Liver (tissue), 3 donors: ENCODE data around the gene TMTC2.

Experiments used
- CTCF ChIP-seq: fragments of 150-350 bp; IDR thresholded peaks from 2 replicates; pipeline ENCODE4 v1.5.1; 2017; ENCODE audit warnings: improper control_type of control experiment, low read depth, low read length; ENCODE audit not compliant: missing input control
- FOXA1 ChIP-seq: IDR thresholded peaks from 2 replicates; pipeline ENCODE4 v1.6.1; 2016; ENCODE audit warnings: antibody characterized with exemption
- MAX ChIP-seq: IDR thresholded peaks from 2 replicates; pipeline ENCODE4 v1.6.1; 2016; ENCODE audit warnings: antibody characterized with exemption
- RAD21 ChIP-seq, 2 donors: IDR thresholded peaks; 2 replicates each; pipeline ENCODE4 v1.6.1; 2016; ENCODE audit warnings: antibody characterized with exemption in 2 of 2, mild to moderate bottlenecking in 2 of 2
- REST ChIP-seq: IDR thresholded peaks from 2 replicates; pipeline ENCODE4 v1.6.1; 2016; ENCODE audit warnings: antibody characterized with exemption, mild to moderate bottlenecking
- SP1 ChIP-seq: IDR thresholded peaks from 2 replicates; pipeline ENCODE4 v1.6.1; 2018; ENCODE audit warnings: antibody characterized with exemption, mild to moderate bottlenecking
- TAF1 ChIP-seq: conservative IDR thresholded peaks from 2 replicates; pipeline ENCODE4 v1.6.1; 2016; ENCODE audit warnings: antibody characterized with exemption, mild to moderate bottlenecking
- YY1 ChIP-seq: IDR thresholded peaks from 2 replicates; pipeline ENCODE4 v1.6.1; 2016; ENCODE audit warnings: antibody characterized with exemption, mild to moderate bottlenecking
- donor health status: healthy.
- donor health status: healthy.

GRCh38 chr12:83027021-83027723 is 340.5 kb downstream of the TMTC2 start:
- TF ChIP-seq CTCF (no peak), RAD21 (IDR thresholded peaks at IDR 0.05) (no peak), TAF1 (no peak), MAX (no peak), FOXA1 (no peak), REST (no peak), SP1 (no peak), YY1 (no peak)
